Measurements from ENCODE around the gene ATP6AP1.

DNA sequence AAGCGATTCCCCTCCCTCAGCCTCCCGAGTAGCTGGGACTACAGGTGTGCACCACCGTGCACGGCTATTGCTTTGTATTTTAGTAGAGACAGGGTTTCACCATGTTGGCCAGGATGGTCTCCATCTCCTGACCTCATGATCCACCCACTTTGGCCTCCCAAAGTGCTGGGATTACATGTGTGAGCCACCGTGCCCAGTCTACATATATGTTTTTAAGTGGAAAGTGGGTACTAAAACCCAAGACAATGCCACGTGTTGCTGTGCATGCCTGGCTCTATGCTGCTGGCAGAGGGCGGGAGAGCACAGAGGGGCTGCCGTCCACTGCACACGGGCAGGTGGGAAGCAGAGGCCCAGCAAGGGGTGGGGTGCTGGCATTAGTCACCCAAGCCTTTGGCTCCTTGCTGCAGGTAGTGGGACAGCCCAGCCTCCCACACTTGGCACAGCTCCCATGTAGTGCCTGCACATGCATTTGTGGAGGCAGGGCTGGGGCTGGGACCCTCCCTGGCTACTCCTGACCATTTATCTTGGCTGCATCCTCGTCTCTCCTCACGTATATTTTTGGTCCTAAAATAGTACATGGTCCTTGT lies 45.9 kb upstream of the ATP6AP1 start:
- TF ChIP-seq GATA2 (IDR thresholded peaks at IDR 0.05; ENCODE audit: low read depth, low read length) (no peak), GATA3 (IDR thresholded peaks at IDR 0.05; ENCODE audit: low read depth, low read length) (no peak)
